ENCODE data around the gene NOTCH1.

GRCh38 chr9:136593581-136593980 lies 47.7 kb upstream of the NOTCH1 start:
- no peak for TF ChIP-seq POLR2AphosphoS5 (IDR thresholded peaks at IDR 0.05)
- TF ChIP-seq POLR2A (IDR thresholded peaks at IDR 0.05): no peak
- TF ChIP-seq, protein P1, sequence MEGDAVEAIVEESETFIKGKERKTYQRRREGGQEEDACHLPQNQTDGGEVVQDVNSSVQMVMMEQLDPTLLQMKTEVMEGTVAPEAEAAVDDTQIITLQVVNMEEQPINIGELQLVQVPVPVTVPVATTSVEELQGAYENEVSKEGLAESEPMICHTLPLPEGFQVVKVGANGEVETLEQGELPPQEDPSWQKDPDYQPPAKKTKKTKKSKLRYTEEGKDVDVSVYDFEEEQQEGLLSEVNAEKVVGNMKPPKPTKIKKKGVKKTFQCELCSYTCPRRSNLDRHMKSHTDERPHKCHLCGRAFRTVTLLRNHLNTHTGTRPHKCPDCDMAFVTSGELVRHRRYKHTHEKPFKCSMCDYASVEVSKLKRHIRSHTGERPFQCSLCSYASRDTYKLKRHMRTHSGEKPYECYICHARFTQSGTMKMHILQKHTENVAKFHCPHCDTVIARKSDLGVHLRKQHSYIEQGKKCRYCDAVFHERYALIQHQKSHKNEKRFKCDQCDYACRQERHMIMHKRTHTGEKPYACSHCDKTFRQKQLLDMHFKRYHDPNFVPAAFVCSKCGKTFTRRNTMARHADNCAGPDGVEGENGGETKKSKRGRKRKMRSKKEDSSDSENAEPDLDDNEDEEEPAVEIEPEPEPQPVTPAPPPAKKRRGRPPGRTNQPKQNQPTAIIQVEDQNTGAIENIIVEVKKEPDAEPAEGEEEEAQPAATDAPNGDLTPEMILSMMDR (IDR thresholded peaks at IDR 0.05): no peak
